HG03135 (cell line): ENCODE data around the gene ZNF627.
"Not testable (repeated sequence)": the region's sequence is repeated elsewhere in the genome, so short reads cannot be mapped to it uniquely, and the experiment has no call there.

ENCODE experiments used
- ATAC-seq: cut with Tn5 transposase; IDR thresholded peaks from one replicate; pipeline ENCODE4 v1.9.1; 2021; ENCODE audit warnings: mild to moderate bottlenecking, moderate library complexity; ENCODE audit not compliant: unreplicated experiment

Gene ZNF627

DNA sequence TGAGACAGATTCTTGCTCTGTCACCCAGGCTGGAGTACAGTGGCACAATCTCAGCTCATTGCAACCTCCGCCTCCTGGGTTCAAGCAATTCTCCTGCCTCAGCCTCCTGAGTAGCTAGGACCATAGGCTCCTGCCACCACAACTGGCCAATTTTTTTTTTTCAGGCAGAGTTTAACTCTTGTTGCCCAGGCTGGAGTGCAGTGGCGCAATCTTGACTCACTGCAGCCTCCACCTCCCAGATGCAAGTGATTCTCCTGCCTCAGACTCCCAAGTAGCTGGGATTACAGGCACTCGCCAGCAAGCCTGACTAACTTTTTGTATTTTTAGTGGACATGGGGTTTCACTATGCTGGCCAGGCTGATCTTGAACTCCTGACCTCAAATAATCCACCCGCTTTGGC is 23.5 kb upstream of the ZNF627 start:
- ATAC-seq, result not testable (repeated sequence)

DNA sequence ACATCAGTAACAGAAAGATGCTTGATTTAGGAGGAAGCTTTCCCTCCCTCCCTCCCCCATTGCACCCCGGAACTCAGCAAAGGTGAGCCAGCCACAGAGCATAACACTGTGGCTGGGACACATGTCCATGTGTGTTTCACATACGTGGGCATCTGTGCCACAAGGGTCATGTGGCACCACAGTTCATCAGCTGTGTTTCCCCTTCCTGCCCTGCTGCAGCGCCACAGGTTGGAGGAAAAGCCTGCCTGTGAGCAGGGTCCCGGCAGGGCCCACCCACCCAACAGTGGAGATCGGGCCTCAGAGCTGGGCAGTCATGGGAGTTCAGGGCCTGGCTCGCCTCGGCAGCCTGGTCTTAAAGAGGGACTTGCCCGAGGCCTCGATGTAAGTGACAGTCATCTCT is 22.6 kb upstream of the ZNF627 start:
- ATAC-seq, result no peak

DNA sequence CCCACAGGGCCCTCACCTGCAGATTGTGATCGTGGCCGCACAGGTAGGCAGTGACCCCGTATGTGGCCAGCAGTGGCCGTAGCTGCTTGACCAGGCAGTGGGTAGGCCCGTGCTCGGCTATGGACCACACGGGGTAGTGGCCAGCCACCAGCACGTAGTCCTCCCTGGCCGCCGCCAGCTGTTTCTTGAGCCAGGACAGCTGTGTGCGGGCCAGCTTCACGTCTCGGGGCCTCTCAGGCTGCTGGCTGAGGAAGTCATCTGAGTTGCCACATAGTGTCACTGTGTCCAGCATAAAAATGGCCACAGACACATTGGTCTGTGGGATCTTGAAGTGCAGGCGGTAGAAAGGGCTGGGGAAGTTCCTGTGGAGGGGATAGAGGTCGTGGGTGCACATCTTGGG is 21.1 kb upstream of the ZNF627 start:
- no peak for ATAC-seq

DNA sequence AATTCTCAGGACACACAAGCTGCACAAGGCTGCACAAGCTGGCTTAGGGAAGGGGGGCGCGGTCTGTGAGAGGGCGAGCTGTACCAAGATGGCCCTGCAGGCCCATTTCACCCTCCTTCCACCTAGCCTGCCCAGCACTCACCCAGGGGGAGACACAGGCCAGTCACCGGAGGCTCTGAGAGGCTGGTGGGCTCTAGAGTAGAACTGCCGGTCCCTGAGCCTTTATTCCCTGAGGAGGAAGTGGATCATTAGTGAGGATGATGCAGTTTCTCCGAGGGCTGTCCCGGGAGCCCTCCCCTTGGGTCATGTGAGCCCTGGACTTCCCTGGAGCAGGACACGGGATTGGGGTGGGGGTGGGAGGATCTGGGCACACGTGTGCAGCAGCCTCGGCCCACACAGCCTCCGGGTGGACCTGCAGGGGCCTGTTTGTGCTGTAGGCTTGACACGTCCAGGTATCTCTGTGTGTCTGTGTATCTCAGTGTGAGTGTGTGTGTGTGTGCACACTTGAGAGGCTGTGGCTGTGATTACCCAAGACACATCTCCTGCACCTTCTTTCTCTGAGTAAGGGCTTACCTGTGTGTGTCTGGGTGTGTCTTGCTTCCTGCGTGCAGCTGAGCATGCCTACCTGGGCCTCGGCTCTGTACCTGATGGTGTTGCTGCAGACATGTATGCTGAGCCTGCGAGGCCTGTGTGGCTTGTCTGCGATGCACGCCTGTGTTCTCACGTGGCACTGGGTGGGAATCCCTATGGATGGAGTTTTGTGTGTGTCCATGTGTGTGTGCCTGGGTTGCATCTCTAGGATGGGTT is 19.6 kb upstream of the ZNF627 start, which contains the start of gene ACP5:
Gene ACP5 (minus strand): TSS at position 195 of the 807 bp plus-strand sequence. CDS start 328 bp downstream, outside the sequence.
- no peak for ATAC-seq

DNA sequence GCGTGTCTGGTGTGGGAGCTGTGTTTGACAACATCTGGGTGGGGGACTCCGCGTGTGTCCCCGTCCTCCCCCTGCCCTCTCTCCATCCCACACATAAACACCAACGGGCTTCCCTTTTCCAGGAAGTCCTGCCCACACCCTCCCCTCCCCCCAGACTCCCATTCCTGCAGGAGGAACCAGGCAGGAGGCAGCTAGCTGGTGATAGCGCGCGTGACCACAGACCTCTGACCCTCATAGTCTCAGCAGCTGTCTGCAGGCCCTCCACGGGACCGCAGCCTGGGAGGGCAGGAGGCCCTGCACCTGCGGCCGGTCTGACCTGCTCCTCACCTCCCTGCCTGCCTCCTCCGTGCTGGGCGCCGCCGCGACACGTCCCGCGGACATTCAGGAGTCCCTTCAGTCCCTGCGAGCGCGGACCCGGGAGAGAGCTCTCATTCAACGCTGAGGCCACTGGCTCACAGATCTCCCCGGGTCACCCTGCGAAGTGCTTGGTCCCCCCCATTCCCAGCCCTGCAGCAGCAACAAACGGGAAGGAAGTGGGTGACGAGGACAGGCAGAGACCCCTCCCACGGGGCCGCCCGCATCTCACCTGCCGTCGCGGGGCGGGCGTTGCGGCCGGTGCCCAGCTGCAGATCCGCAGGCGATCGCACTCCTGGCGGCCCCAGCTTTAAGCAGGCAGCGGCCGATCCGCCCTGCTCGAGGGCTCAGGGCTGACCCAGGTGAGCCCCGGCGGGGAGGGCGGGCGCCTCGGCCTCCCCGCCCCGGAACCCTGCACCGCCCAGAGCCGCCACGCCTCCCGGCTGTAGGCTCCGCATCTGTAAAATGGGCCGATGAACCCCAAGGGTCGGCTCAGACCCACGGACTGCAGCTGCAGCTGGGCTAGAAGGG is 18.8 kb upstream of the ZNF627 start:
- no peak for ATAC-seq

DNA sequence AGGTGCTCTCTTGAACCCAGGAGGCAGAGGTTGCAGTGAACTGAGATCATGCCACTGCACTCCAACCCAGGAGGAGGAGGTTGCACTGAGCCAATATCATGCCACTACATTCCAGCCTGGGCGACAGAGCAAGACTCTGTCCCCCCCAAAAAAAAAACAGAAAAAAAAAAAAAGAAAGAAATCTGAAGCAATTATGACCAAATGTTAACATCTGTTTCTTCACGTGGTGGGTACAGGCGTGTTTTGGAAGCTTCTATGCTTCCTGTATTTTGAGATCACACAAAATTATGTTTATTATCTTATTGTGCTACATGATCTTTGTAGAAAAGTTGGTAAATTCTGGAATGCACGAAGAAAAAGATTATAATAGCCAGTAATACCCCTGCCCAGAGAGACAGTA is 17.2 kb upstream of the ZNF627 start:
- ATAC-seq, result no peak

DNA sequence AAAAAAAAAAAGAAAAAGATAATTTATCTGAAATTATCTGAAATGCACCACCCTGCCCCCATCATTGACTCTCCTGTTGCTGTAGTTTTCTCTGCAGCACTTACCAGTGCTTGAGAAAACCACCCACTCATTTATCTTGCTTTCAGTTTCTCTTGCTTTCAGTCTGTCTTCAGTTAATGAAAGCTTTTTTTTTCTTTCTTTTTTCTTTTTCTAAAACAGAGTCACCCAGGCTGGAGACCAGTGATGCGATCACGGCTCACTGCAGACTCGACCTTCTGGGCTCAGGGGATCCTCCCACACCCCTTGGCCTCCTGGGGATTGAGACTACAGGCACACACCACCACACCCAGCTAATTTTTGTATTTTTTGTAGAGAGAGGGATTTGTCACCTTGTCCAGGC is 15.5 kb upstream of the ZNF627 start:
- peak; percentile 68 for ATAC-seq

DNA sequence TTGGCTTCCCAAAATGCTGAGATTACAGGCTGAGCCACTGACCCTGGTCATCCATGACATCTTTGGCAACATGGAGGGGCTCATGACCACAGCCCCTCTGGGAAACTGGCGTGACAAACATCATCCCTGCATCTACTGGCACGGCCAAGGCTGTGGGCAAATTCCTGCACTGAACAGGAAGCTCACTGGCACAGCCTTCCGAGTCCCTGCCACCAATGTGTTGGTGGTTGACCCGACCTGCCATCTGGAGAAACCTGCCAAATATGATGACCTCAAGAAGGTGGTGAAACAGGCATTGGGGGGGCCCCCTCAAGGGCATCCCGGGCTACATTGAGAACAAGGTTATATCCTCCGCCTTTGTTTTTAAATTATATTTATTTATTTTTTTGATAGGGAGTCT is 11.0 kb upstream of the ZNF627 start:
- no peak for ATAC-seq

DNA sequence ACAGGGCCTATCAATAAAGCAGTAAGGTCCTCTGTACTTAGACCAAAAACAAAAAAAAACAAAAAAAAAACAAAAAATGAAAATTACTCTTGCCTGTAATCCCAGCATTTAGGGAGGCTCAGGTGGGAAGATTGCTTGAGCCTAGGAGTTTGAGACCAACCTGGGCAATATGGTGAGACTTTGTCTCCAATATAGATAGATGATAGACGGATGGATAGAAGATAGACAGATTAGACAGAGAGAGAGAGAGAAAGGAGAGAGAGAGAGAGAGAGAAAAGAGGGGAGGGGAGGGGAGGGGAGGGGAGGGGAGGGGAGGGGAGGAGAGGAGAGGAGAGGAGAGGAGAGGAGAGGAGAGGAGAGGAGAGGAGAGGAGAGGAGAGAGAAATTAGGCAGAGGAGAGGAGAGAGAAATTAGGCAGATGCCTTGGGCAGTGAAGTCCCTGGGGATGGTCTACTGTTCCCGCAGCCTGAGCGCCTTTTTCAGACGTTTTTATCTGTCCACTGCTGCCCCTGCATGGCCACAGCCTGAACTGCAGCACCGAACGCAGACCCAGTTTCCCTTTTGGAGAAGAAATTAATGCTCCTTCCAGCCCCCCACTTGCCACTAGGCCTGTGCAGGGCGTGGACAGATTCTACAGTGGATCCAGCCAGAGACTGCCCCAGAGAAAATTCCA is 9.8 kb upstream of the ZNF627 start:
- ATAC-seq, result no peak

DNA sequence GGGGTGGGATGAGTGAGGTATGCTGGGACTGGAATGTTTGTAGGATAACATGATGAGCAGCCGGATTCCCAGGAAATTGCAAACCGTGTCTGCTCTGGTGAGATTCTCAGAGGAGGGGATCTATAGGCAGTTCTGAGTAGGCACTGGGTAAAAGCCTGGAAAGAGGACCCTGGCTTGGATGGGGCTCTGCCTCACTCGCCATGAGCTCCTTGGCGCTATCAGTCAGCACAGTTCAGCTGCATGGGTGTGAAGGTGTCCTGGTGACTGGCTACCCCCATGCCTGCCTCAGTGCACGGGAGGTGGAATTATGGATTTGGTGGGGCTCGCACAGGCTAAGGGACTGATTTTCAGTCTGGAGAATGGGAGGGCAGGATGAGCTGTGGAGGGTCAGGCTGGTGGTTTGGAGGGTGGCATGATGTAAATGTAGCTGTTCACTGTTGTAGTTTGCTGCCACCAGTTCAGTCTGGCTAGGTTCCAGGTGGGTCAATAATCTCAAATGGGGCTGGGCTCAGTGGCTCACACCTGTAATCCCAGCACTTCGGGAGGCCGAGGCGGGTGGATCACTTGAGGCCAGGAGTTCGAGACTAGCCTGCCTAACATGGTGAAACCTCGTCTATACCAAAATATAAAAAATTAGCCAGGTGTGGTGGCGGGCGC is 9.2 kb upstream of the ZNF627 start:
- ATAC-seq, result no peak

DNA sequence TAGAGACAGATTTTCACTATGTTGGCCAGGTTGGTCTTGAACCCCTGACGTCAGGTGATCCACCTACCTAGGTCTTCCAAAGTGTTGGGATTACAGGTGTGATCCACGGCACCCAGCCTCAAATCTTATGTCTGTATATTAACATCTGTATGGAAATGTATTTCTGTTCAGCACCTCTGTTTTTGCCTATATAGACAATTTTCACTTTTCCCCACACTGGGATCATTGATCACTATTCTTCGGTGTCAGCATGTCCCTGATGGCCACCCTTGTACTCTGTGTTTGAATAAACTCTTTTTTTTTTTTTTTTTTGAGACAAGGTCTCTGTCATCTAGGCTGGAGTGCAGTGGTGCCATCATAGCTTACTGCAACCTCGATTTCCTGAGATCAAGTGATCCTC is 3.2 kb upstream of the ZNF627 start:
- ATAC-seq, result no peak

DNA sequence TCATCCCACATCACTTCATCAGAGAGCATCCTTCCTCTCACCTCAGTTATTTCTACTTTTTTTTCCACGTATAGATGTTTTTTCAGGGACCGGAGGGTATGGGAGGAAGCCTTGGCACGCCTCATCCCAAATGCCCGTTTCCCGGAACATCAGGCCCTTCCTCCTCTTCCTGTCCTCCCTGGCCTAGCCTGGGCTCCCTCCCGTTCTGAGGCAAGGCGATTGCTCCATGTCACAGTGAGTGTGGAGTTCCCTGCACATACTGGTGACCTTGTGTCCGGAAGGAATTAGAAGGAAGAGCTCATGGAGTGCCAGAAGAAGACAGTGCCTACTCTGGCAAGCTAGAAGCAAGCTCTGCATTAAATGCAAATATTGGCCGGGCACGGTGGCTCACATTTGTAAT is 1.1 kb upstream of the ZNF627 start:
- ATAC-seq, result no peak

DNA sequence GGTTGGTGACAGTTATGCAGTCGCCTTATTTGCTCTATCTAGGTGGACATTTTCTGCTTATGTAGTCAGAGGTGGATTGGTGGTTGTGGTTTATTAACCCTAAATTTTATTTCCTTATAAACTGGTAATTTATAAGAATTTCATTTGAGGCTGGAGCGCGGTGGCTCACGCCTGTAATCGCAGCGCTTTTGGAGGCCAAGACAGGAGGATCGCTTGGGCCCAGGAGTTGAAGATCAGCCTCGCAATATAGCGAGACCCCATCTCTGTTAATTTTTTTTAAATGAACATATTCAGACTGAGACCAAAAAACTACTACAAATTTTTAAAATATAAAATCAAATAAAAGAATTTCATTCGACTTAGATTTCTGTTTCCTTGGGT is 810 bp downstream of the ZNF627 start:
- no peak for ATAC-seq

DNA sequence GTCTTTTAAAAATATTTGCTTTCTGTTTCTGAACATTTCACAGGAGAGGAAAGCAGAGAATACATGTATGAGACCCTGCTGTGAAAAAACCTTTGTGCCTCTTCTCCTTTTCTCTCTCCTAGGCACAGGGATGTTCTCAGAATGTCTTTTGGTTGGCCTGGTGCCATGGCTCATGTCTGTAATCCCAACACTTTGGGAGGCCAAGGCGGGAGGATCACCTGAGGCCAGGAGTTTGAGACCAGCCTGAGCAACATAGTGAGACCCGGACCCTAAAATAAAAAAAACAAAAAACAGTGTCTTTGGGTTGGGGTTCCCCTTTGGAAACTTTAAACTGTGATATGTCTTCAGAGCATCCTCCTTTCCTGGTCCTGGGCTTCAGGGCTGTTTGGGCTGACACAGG is 1.5 kb downstream of the ZNF627 start:
- no peak for ATAC-seq

DNA sequence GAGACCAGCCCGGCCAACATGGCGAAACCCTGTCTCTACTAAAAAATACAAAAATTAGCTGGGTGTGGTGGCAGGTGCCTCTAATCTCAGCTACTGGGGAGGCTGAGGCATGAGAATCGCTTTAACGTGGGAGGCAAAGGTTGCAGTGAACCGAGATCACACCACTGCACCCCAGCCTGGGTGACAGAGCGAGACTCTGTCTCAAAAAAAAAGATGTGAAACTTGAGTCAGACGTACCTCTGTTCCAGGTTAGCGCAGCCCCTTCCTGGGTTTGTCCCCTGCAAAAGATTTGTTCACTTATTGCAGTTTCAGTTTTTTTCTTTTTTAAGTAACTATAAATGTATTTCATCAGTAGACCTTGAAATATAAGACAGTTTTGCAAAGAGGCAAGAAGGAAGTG is 2.4 kb downstream of the ZNF627 start:
- not testable (repeated sequence) for ATAC-seq

DNA sequence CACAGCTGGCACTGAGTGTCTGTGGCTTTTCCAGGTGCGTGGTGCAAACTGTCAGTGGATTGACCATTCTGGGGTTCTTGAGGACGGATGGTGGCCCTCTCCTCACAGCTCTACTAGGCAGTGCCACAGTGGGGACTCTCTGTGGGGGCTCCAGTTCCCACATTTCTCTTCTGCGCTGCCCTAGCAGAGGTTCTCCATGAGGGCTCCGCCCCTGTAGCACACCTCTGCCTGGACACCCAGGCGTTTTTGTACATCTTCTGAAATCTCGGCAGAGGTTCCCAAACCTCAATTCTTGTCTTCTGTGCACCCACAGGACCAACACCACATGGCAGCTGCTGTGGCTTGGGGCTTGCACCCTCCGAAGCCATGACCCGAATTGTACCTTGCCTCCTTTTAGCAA is 9.2 kb downstream of the ZNF627 start:
- no peak for ATAC-seq

DNA sequence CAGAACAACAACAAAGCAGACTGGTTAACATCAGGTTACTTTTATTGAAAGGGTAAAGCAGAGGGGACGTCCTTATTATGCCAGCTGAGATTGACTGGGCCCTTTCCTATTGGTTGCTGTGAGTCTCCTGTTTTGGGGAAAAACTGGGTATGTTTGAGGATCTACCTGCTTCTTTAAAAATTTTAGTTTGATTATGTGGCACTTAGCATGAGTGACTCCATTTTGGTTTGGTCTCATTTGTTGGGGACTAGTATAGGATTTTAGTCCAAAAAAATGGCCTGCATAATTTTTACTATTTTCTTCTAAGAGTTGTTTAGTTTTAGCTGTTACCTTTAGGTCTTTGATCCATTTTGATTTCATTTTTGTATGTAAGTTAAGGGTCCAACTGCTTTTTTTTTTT is 14.4 kb downstream of the ZNF627 start:
- no peak for ATAC-seq

DNA sequence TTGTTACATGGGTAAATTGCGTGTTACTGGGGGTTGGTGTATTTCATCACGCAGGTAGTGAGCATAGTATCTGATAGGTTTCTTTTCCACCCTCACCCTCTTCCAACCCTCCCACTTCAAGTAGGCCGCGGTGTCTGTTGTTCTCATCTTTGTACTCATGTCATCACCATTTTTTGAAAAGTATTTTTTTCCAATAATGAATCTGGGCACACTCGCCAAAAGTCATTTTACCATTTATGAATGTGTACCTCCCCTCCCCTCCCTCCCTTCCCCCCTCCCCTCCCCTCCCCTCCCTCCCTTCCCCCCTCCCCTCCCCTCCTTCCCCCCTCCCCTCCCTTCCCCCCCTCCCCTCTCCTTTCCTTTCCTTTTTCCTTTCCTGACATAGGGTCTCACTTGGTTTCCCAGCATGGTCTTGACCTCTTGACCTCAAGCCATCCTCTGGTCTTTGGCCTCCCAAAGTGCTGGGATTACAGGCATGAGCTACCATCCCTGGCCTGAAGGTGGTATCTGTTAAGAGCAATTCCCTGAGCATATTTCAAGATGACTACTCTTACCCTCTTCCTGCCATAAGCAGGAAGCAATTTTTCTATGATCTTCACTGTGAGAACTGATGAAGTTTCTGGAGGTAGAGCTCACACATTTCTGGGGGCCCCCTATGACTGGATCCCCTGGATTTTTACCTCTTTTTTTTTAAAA is 15.7 kb downstream of the ZNF627 start:
- ATAC-seq, result no peak

DNA sequence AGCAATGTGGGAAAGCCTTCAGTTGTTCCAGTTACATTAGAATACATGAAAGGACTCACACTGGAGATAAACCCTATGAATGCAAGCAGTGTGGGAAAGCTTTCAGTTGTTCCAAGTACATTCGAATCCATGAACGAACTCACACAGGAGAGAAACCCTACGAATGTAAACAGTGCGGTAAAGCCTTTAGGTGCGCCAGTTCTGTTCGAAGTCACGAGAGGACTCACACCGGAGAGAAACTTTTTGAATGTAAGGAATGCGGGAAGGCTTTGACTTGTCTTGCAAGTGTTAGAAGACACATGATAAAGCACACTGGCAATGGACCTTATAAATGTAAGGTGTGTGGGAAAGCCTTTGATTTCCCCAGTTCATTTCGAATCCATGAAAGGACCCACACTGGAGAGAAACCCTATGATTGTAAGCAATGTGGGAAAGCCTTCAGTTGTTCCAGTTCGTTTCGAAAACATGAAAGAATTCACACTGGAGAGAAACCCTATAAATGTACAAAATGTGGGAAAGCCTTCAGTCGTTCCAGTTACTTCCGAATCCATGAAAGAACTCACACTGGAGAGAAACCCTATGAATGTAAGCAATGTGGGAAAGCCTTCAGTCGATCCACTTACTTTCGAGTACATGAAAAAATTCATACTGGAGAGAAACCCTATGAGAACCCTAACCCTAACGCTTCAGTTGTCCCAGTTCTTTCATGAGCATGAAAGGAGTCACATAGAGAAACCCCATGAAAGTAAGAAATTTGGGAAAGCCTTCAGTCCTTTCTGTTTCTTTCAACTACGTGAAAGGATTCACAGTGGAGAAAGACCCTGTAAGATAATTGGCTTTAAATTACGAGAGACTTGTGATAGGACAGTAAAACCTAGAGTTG is 20.1 kb downstream of the ZNF627 start:
- ATAC-seq, result no peak
